ENCODE data around the gene ATF3.

DNA sequence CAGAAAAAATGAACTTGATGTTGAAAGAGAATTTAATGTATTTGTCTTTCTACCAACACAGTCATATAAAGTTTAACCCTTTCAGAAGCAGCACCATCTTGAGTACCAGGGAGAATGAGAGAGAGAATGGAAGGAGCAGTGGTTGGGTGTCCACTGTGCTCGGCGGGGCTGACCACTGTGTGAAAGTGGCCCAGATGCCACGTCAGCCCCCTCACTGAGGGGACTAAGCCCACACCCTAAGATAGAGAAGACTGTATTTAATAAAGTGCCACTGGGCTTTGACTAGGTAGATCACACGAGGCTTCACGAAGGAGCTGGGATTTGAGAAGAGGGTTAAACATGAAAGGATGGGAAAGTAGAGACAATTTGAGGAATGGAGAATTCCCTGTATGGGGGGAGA is 59.9 kb downstream of the ATF3 start:
- TF ChIP-seq, protein P1, sequence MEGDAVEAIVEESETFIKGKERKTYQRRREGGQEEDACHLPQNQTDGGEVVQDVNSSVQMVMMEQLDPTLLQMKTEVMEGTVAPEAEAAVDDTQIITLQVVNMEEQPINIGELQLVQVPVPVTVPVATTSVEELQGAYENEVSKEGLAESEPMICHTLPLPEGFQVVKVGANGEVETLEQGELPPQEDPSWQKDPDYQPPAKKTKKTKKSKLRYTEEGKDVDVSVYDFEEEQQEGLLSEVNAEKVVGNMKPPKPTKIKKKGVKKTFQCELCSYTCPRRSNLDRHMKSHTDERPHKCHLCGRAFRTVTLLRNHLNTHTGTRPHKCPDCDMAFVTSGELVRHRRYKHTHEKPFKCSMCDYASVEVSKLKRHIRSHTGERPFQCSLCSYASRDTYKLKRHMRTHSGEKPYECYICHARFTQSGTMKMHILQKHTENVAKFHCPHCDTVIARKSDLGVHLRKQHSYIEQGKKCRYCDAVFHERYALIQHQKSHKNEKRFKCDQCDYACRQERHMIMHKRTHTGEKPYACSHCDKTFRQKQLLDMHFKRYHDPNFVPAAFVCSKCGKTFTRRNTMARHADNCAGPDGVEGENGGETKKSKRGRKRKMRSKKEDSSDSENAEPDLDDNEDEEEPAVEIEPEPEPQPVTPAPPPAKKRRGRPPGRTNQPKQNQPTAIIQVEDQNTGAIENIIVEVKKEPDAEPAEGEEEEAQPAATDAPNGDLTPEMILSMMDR (IDR thresholded peaks at IDR 0.05) = no peak
- TF ChIP-seq POLR2A (IDR thresholded peaks at IDR 0.05) = no peak
- TF ChIP-seq POLR2AphosphoS5 (IDR thresholded peaks at IDR 0.05) = no peak
